Adipocyte (in vitro differentiated cells): ENCODE results near the gene SMIM23.

Experiments
- DNase-seq: peaks from one replicate; pipeline ENCODE4 v3.0.0-alpha.2; 2015; ENCODE audit warnings: low read depth
- H3K27me3 ChIP-seq: replicated peaks from 2 replicates; pipeline ENCODE4 v1.7.0; 2013; ENCODE audit warnings: mild to moderate bottlenecking, low read length, moderate library complexity; ENCODE audit not compliant: control insufficient read depth, insufficient read depth
- H3K36me3 ChIP-seq: 2 replicates; pipeline ENCODE4 v1.7.0; 2013; ENCODE audit warnings: low read length, mild to moderate bottlenecking, moderate library complexity; ENCODE audit not compliant: control insufficient read depth, insufficient read depth, severe bottlenecking
- H3K4me1 ChIP-seq: 2 replicates; pipeline ENCODE4 v1.7.0; 2013; ENCODE audit warnings: mild to moderate bottlenecking, low read length, moderate library complexity; ENCODE audit not compliant: control insufficient read depth, insufficient read depth
- H3K4me3 ChIP-seq: 2 replicates; pipeline ENCODE4 v1.7.0; 2013; ENCODE audit warnings: mild to moderate bottlenecking, low read length, moderate library complexity
- H3K9ac ChIP-seq: 2 replicates; pipeline ENCODE4 v1.7.0; 2013; ENCODE audit warnings: mild to moderate bottlenecking, low read length, moderate library complexity
- H3K9me3 ChIP-seq: 2 replicates; pipeline ENCODE4 v1.7.0; 2013; ENCODE audit warnings: mild to moderate bottlenecking, low read length, moderate library complexity; ENCODE audit not compliant: control insufficient read depth

The SMIM23 gene

GRCh38 chr5:171750311-171750788 lies 35.3 kb upstream of the SMIM23 start:
- Histone ChIP-seq H3K36me3 (no peaks in the 10 kb centered on the region), H3K4me3 (no peak overlapping the region), H3K4me1 (peaks cover 38% of the 10 kb centered on the region), H3K27me3 (no peaks in the 10 kb centered on the region), H3K9ac (no peak overlapping the region), H3K9me3 (no peaks in the 10 kb centered on the region)
- DNase-seq, result peak; percentile 5

- Histone ChIP-seq H3K9ac (no peak overlapping the region), H3K27me3 (no peaks in the 10 kb centered on the region), H3K4me1 (peaks cover 52% of the 10 kb centered on the region), H3K4me3 (peak overlapping the region; percentile 23), H3K9me3 (peaks cover 2% of the 10 kb centered on the region), H3K36me3 (no peaks in the 10 kb centered on the region)
- DNase-seq, result peak; percentile 68
These were observed 30.2 kb upstream of the SMIM23 start for GRCh38 chr5:171755354-171755821.

- Histone ChIP-seq H3K4me1 (peaks cover 44% of the 10 kb centered on the region), H3K27me3 (no peaks in the 10 kb centered on the region), H3K9ac (no peak overlapping the region), H3K4me3 (no peak overlapping the region), H3K9me3 (peaks cover 4% of the 10 kb centered on the region), H3K36me3 (no peaks in the 10 kb centered on the region)
- DNase-seq, result peak; percentile 52
These were observed 27.6 kb upstream of the SMIM23 start for GRCh38 chr5:171757853-171758535.

GRCh38 chr5:171759777-171760176 lies 25.8 kb upstream of the SMIM23 start:
- Histone ChIP-seq H3K9me3 (peaks cover 4% of the 10 kb centered on the region), H3K9ac (peak overlapping the region; percentile 33), H3K36me3 (no peaks in the 10 kb centered on the region), H3K4me3 (no peak overlapping the region), H3K4me1 (peaks cover 36% of the 10 kb centered on the region), H3K27me3 (no peaks in the 10 kb centered on the region)
- no peak for DNase-seq

GRCh38 chr5:171762021-171762608 lies 23.5 kb upstream of the SMIM23 start:
- Histone ChIP-seq H3K9me3 (peaks cover 17% of the 10 kb centered on the region), H3K27me3 (no peaks in the 10 kb centered on the region), H3K4me3 (no peak overlapping the region), H3K4me1 (peaks cover 23% of the 10 kb centered on the region), H3K9ac (no peak overlapping the region), H3K36me3 (no peaks in the 10 kb centered on the region)
- DNase-seq, result no peak

- no peaks in the 10 kb centered on the region for H3K27me3 ChIP-seq
- no peak overlapping the region for H3K9ac ChIP-seq
- peaks cover 23% of the 10 kb centered on the region for H3K4me1 ChIP-seq
- H3K4me3 ChIP-seq, result no peak overlapping the region
- no peaks in the 10 kb centered on the region for H3K36me3 ChIP-seq
- no peak for DNase-seq
- H3K9me3 ChIP-seq, result peaks cover 24% of the 10 kb centered on the region
These were observed 22.7 kb upstream of the SMIM23 start for GRCh38 chr5:171762903-171763302.

- Histone ChIP-seq H3K9ac (no peak overlapping the region), H3K27me3 (no peaks in the 10 kb centered on the region), H3K36me3 (no peaks in the 10 kb centered on the region), H3K4me1 (peaks cover 9% of the 10 kb centered on the region), H3K9me3 (peaks cover 24% of the 10 kb centered on the region), H3K4me3 (no peak overlapping the region)
- no peak for DNase-seq
These were observed 21.4 kb upstream of the SMIM23 start for GRCh38 chr5:171764265-171764664.

- Histone ChIP-seq H3K36me3 (no peaks in the 10 kb centered on the region), H3K4me3 (no peak overlapping the region)
These were observed 18.7 kb upstream of the SMIM23 start for GRCh38 chr5:171766875-171767274.

GRCh38 chr5:171770153-171770552 lies 15.5 kb upstream of the SMIM23 start:
- Histone ChIP-seq H3K4me3 (no peak overlapping the region), H3K4me1 (no peaks in the 10 kb centered on the region), H3K36me3 (no peaks in the 10 kb centered on the region), H3K9ac (no peak overlapping the region), H3K27me3 (no peaks in the 10 kb centered on the region), H3K9me3 (peaks cover 21% of the 10 kb centered on the region)
- DNase-seq, result no peak

More at GRCh38 chr5:171766875-171767274, 18.7 kb upstream of the SMIM23 start:
- Histone ChIP-seq H3K9me3 (peaks cover 21% of the 10 kb centered on the region), H3K27me3 (no peaks in the 10 kb centered on the region), H3K9ac (no peak overlapping the region), H3K4me1 (no peaks in the 10 kb centered on the region)
- no peak for DNase-seq

GRCh38 chr5:171771856-171772255 lies 13.8 kb upstream of the SMIM23 start:
- DNase-seq, result no peak
- no peaks in the 10 kb centered on the region for H3K4me1 ChIP-seq
- H3K4me3 ChIP-seq, result no peak overlapping the region
- H3K36me3 ChIP-seq, result no peaks in the 10 kb centered on the region
- no peak overlapping the region for H3K9ac ChIP-seq
- peaks cover 10% of the 10 kb centered on the region for H3K9me3 ChIP-seq
- no peaks in the 10 kb centered on the region for H3K27me3 ChIP-seq

- Histone ChIP-seq H3K4me3 (no peak overlapping the region), H3K9me3 (no peaks in the 10 kb centered on the region), H3K36me3 (no peaks in the 10 kb centered on the region), H3K27me3 (no peaks in the 10 kb centered on the region), H3K4me1 (peaks cover 6% of the 10 kb centered on the region), H3K9ac (no peak overlapping the region)
- DNase-seq, result no peak
These were observed 12.5 kb upstream of the SMIM23 start for GRCh38 chr5:171773106-171773505.
